ENCODE measurements around the gene SV2C. TPM values are rescaled to one million over a fixed set of nuclear protein-coding genes. Genes with fewer than 3 reads are reported as not detected.

The SV2C gene
- total RNA-seq, 1 donor from 2014 or later = 0.60 TPM

DNA sequence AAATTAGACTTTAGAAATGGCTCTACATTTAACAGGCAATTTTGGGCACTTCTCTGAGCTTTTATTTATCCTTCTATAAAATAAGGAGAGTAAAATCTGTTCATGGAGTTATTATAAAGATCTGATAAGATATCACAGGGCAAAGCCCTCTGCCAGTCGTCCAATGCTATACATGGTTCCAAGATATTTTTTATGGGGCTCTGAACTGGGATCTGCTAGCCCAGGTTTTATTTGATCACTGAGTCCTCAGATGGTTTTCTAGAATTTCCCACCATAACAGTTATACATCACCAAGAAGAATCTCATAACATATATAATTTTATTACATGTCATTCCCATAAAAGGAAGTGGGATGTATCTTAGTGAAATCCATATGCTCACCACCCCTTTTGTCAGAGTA is 296.7 kb downstream of the SV2C start:
- DNase-seq (ENCODE audit: low spot score) = no peak

DNA sequence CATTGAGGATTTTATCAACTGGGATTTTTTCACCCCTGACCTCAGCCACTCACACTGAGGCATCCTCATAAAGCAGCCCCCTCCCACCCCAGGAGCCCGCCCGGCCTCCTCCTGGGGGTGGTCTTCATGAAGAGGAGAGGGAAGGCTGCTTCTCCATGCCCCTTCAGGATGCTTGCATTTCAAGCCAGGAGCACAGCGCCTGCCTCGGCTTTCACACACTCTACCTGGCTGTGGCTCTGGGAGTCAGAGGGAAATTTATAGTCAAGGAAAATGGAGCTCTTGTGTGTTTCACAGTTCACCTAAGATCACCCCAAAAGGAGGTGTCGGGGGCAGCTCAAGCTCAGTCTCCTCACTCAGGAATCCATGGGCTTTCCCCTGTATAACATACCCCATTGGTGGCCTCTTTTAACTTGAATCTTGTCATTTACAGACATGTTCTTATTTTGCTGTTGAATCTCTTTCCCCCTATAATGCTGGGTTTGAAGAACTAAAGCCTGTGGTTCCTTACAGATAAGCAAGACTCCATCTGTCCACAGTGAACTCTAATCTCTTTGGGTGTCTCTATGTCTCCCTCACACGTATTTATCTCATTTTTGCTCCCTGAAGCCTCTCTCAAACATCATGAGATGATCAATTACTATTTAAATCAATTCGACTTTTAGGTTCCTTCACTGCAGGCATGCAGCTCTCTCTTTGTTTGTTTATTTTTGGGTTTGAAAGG is 297.3 kb downstream of the SV2C start:
- no peak for DNase-seq (ENCODE audit: low spot score)

DNA sequence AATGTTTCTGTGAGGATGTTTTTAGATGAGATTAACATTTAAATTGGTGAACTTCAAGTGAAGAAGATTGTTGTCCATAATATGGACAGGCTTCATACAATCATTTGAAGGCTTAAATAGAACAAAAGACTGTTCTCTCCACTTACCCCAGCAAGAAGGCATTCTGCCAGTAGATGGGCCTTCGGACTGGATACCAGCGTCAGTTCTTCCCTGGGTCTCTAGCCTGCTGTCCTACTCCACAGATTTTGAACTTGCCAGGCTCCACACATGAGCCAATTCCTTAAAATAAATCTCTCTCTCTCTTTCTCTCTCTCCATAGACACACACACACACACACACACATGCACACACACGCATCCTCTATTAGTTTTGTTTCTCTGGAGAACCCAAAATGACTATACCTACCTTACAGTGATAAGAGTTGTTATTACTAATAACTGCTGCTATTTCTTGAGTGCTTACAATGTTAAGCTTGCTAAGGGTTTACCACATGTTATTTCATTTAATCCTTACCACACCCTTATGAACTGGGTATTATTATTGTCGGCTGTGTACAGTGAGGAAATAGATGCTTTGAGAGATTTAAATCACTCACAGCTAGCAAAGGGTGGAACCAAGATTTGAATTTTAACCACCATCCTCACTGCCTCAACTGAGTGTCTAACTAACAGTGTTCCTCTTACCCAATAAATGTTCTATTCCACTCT is 300.1 kb downstream of the SV2C start:
- DNase-seq (ENCODE audit: low spot score) = no peak

DNA sequence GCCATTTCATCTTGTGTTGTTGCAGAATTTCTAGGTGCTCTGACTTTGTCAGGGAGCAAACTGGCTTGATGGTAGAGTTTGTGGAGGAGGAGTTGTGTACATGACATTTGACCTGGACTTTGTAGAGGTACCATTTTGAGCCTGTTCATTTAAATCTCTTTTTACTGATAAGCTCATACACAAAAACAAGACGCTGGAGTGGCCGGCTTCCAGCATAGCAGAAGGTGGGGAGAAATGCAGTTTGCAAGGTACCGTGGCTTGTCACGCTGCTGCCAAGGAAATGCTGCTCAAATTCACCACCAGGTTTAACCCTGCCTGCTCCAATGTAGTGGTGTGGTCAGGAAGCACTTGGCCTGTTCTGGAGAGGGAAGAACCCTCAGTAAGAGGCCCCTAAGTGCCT is 301.0 kb downstream of the SV2C start:
- no peak for DNase-seq (ENCODE audit: low spot score)

DNA sequence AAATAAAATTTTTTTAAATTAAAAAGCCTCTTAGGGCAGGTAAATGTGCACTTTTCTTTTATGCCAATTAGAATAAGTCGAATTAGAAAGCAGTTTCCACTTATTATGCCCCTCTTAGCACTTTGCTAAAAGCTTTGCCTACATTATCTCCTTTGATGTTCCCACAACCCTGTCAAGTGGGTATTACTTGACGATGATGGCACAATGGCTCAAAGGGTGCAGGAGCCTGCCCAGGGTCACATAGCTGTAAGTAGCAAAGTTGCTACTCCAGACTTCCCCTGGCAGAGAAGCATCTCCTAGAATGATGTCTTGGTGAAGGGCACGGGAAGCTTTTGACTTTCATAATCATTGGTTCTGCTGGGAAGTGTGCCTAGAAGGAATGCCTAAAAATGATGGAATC is 301.5 kb downstream of the SV2C start:
- DNase-seq (ENCODE audit: low spot score) = no peak

DNA sequence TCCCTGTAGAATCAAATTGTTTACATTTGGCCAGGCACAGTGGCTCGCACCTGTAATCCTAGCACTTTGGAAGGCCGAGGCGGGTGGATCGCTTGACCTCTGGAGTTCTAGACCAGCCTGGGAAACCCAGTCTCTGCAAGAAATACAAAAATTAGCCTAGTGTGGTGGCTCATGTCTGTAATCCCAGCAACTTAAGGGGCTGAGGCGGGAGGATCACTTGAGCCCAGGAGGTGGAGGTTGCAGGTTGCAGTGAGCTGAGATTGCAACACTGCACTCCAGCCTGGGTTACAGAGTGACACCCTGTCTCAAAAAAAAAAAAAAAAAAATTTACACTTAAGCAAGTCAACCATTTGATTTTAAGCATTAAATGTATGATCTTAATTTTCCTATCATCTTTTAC is 302.4 kb downstream of the SV2C start:
- DNase-seq (ENCODE audit: low spot score) = no peak

DNA sequence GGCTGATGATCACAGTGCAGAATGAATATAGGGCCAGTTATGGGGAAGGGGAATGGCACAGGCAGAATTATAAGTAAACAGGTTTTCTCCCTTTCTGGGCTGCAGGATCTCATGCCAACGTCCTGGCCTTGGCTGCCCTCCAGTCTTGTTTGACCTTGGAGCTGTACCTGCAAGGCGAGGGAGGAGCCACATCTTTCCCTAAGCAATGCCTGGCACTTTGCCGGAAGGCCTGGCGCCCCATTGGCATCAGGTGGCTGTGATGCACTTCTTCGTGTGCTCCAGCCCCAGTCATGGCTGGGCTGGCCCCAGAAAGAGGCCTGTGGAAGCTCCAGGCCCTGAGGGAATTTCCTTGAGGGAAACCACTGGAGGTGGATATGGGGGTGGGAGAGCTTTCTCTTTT is 303.2 kb downstream of the SV2C start:
- DNase-seq (ENCODE audit: low spot score) = no peak

DNA sequence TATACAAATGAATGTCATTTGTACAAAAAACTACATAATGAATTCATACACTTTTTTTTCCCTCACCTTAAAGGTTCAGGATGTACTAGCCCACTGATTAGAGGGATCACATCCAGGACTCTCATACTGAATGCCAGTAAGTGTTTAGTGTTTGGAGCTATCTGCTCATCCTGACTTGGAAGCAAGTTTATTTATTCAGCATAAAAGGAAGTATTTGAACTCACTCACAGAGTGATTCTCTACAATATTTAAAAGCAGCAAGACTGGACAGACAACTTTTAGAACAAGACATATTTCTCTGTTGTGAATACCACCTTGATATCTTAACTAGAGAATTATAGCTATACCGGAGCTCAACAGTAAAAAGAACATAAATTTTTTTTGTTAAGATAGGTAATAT is 305.1 kb downstream of the SV2C start:
- no peak for DNase-seq (ENCODE audit: low spot score)

DNA sequence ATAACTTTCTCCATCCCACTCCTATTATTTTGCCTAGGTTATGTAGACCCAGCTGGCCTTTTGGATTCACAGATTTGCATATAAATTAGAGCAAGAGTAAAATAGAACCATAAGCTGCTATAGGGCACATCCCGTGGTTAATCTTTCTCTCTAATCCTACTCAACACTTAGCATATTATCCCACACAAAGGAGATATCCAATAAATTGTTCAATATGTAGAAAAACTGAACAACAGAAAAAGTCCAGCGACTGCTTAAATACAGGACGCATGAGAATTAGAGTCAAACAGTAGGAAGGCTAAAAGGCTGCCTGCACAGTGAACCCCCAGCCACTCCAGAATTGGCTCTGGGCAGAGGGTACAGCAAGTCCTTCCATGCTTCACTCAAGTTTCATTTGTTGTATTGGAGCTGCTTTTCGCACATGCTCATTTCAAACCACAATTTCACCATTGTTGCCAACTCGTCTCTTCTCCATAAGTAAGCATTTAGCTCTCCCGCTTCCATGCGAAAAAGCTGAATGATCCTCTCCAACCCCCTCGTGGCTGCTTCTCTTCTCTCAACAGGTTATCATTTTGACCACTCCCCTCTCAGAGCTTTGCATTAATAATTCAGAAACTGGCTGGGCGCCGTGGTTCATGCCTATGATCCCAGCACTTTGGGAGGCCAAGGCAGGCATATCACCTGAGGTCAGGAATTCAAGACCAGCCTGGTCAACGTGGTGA is 305.8 kb downstream of the SV2C start:
- no peak for DNase-seq (ENCODE audit: low spot score)

DNA sequence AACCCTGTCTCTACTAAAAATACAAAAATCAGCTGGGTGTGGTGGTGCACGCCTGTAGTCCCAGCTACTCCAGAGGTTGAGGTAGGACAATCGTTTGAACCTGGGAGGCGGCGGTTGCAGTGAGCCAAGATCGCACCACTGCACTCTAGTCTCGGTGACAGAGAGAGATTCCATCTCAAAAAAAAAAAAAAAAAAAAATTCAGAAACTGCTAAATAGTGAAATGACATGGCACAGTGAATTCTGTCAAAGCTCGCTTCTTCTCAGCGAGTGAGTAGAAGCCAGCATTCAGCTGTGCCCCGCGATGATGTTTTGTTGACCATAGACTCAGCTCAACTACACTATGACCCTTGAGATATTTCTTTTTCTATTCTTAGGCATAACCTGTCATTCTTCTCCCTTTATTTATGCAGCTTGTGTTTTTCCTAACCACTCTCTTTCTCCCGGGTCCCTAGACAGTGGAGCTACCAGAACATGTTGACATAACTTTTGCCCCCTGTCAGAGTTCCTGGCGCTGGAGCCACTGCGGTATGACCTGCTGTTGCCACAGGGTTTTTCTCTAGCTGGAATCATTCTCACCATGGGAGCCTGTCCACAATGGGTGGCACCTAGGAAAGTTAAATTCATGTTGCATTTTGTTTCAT is 306.5 kb downstream of the SV2C start:
- DNase-seq (ENCODE audit: low spot score) = no peak

DNA sequence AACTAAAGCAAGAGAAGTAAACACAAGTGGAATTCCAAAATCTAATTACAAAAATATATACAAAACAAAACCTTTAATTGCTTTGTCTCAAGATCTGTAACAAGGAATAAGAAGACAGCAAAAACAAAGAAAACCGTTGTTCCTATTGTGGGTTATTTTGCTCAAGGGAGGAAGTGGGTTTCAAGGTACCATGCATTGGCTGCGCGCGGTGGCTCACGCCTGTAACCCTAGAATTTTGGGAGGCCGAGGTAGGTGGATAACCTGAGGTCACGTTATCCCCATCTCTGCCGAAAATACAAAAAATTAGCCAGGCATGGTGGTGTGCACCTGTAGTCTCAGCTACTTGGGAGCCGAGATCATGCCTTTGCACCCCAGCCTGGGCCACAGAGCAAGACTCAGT is 307.8 kb downstream of the SV2C start:
- no peak for DNase-seq (ENCODE audit: low spot score)

DNA sequence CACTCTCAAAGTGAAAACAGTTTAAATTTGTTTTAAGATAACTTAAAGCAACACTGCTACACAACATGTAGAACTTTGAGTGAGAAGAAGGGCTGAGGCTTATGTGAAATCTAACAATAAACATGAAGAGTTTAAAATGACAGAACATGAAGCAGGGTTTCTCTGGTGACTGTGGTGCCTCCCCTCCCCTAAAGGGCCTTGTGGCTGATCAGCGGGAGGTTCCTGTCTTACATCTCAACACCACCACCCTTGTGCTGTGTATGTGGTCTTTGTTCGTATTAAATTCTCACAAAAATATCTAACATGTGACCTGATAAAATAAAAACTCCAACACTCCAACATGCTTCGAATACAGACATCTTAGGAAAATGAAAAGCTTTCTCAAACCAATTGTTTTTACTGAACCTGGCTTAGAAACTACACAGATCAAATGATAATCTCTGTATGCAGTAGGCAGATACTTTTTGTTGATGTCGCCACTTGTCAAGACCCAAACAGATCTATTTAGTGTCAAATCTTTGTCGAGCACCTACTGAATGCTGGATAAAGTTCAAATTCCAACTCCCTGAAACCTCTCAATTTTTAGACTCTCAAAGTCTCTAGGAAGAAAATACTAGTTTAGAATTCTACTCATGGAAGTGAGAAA is 310.0 kb downstream of the SV2C start:
- DNase-seq (ENCODE audit: low spot score) = no peak

DNA sequence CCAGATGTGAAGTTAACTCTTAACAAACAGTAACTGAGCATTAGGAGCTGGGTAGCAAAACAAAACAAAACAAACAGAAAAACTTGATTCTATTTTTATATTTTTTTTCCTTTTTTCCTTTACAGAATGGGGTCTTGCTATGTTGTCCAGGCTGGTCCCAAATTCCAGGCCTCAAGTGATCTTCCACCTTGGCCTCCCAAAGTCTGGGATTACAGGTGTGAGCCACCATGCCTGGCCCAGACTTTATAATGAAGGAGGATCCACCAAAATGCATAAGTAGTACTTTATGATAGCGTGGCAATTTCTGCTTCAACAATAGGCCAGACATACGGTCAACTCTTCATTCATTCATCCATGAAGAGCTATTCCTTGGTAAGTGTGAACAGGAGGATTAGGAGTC is 314.0 kb downstream of the SV2C start:
- DNase-seq (ENCODE audit: low spot score) = no peak

DNA sequence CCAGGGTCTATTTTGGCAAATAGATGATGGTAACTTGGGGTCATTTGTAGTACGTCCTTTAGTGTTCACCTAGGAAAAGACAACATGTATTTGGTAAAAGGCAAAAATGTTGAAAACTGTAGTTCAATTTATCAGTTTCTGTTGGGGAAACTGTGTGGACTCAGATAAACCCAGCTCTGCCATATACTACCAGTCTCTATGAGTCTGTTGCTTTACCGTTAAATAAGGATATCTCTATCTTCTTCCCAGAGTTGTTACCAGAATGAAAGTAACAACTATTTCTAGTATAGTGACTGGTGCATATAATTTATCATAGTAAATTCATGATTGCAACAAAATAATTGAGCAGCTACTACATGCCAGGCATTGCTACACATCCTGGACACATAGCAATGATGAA is 316.1 kb downstream of the SV2C start:
- no peak for DNase-seq (ENCODE audit: low spot score)

DNA sequence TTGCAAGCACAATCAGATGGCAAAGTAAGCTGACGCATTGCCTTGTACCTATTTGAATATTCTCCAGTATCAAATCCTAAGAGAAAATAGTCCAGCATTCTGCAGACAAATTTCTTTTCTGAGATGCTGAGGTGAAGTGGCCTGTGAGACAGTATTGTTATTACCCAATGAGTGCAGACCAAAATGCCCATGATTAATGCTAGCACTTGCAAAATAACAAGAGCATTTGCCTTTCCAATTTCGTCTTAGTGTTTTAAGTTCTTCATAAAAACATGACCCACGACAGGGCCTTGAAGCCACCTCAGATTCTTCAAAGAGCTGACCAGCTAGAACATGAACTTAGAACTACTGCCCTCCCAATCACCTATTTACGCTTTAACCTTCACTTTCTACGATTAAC is 317.3 kb downstream of the SV2C start:
- DNase-seq (ENCODE audit: low spot score) = no peak

DNA sequence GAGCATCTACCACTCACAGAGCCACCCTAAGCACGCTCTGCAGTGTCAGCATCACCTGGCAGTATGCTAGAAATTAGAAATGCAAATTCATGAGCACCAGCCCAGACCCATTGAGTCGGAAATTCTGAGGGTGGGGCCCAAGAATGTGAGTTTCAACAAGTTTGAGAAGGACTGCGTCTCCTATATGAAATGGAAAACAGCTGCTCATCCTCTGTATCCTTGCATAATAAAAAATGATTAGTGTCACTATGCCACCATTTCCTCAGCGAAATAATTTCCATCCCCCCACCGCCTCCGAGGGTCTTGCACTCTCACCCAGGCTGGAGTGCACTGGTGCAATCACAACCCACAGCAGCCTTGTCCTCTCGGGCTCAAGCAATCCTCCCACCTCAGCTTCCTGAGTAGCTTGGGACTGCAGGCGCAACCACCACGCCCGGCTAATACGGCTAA is 318.6 kb downstream of the SV2C start:
- DNase-seq (ENCODE audit: low spot score) = no peak

DNA sequence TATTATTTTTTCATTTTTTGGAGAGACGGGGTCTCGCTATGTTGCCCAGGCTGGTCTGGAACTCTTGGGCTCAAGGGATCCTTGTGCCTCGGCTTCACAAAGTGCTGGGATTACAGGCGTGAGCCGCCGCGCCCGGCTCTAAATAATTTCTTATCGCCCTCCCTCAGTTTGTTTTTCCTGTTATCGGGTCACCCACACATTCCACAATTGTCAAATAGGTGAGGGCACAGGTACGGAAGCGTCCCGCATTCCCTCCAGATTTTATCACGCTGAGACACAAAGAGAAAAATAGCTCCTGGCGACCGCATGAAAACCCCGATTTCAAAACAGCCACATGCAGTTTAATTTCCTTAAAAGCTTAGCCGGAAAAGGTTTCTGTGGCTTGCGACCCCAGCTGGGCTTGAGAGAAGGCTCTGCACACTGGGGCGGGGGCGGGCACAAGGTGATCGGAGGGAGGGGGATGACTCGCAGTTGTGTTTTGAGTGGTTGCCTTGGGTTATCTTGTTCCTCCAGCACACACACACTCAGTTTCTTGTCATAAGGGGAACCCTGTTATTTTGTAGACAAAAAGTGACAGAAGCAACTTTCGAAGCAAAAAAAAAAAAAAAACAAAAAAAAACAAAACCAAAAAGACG is 319.2 kb downstream of the SV2C start:
- no peak for DNase-seq (ENCODE audit: low spot score)

DNA sequence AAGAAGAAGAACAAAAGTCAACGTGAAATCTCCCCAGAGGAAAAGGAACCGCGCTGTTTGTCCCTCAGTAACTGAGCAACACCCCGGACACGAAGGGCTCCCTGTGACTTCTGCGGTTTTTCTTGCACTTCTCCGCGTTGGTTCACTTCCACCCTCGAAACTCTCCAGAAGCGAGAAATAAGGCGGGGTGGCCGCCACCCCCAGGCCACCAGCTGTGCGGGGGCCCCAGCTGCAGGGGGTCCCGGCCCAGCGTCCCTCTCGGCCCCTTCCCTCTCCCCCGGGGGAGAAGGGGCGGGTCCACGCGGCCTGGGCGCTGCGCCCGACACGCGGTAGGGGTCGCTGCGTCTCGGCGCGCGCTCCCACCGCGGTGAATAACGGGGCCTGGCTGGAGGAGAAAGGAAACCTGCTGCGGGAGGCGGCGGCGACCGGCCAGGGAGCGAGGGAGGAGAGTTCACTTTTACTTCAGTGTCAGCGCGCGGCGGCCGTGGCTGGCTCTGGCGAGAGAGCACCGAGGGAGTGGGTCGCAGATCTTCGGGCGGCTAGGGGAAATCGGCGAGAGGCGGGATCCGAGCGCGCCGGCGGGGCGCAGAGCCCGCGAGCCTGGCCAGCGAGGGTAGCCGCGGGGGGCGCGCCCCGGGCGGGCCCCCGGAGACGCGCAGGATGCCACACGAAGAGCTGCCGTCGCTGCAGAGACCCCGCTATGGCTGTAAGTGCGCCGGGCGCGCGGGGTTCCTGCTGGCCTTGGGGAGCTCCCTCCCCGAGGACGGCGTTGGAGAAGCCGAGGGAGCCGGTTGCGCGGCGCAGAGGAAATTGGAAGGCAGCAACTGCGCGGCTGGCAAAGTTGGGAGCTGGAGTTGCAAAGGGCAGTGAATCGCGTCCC is 319.9 kb downstream of the SV2C start, which contains the start of gene IQGAP2:
Gene IQGAP2, plus strand, starts transcription at position 400 of the 880 bp plus-strand sequence. Its CDS starts 261 bp downstream, at position 661.
- DNase-seq (ENCODE audit: low spot score) = peak; percentile 66
